Fibroblast of skin of left quadriceps (primary cell): ENCODE results near the gene NPY1R.

Experiments used
- DNase-seq, 2 experiments: peaks; one replicate each; pipeline ENCODE4 v3.0.0-alpha.2; 2013; ENCODE audit warnings: low read depth in 2 of 2

NPY1R gene

DNA sequence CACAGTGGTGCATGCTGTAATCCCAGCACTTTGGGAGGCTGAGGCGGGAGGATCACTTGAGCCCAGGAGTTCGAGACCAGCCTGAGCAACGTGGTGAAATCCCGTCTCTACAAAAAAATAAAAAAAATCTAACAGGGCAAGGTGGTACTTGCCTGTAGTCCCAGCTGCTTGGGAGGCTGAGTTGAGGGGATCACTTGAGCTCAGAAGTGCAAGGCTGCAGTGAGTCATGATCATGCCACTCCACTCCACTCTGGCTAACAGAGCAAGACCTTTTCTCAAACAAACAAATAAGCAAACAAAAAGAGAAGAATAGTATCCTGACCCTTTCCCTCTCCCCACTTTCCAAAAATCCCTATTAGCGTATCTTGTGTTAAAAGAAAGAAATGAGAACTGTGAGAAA is 52.7 kb downstream of the NPY1R start:
- DNase-seq = no peak

DNA sequence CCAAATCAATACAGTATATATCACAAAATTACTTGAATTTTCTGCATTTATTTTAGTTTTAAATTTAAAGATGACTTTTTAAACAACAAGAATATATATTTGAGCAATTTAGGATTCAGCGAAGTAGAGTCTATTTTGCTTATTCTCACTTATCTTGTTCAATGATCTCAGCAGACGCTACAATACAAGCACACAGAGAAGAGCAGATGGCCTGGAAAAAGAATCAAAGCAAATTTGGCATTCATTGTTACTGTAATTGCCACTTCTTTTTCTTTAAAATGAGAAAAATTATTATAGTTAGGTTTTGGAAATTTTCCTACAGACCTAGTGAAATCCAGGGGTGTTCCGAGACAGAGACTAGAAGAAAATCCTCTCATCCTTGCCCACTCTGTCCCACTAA is 57.5 kb downstream of the NPY1R start:
- no peak for DNase-seq
